OCI-LY1 (cell line): Measurements from ENCODE around the gene SALL2.

Experiments
- H2AFZ ChIP-seq: fragments of 200-600 bp; sonication (generic), shearing (Covaris generic); 2 replicates; pipeline ENCODE4 v1.6.0; 2014; ENCODE audit warnings: antibody characterized with exemption, mild to moderate bottlenecking, low read length
- H3F3A ChIP-seq: fragments of 200-600 bp; sonication (generic), shearing (Covaris generic); 2 replicates; pipeline ENCODE4 v1.6.0; 2014; ENCODE audit warnings: mild to moderate bottlenecking, antibody characterized with exemption, low read length, moderate library complexity; ENCODE audit not compliant: insufficient read depth
- H3K27ac ChIP-seq: fragments of 200-600 bp; sonication (generic); 2 replicates; pipeline ENCODE4 v1.5.1; 2014; ENCODE audit warnings: low read length, mixed run types, mild to moderate bottlenecking, low read depth; ENCODE audit not compliant: poor library complexity, severe bottlenecking
- H3K27me3 ChIP-seq: fragments of 200-600 bp; sonication (generic); 2 replicates; pipeline ENCODE4 v1.6.0; 2014; ENCODE audit warnings: antibody characterized with exemption, mild to moderate bottlenecking, low read length, moderate library complexity; ENCODE audit not compliant: insufficient read depth
- H3K36me3 ChIP-seq: fragments of 200-600 bp; sonication (generic); 2 replicates; pipeline ENCODE4 v1.6.1; 2014; ENCODE audit warnings: mild to moderate bottlenecking, antibody characterized with exemption, low read length, moderate library complexity, mixed read lengths; ENCODE audit not compliant: insufficient read depth
- H3K4me1 ChIP-seq: fragments of 200-600 bp; sonication (generic); 2 replicates; pipeline ENCODE4 v1.5.1; 2014; ENCODE audit warnings: mild to moderate bottlenecking, low read length, moderate library complexity; ENCODE audit not compliant: insufficient read depth, severe bottlenecking
- H3K4me2 ChIP-seq: fragments of 200-600 bp; sonication (generic), shearing (Covaris generic); 2 replicates; pipeline ENCODE4 v1.6.1; 2014; ENCODE audit warnings: low read length
- H3K4me3 ChIP-seq: fragments of 200-600 bp; sonication (generic); 2 replicates; pipeline ENCODE4 v1.5.1; 2014; ENCODE audit warnings: low read length, low read depth, mild to moderate bottlenecking, mixed read lengths; ENCODE audit not compliant: poor library complexity, severe bottlenecking
- H3K79me2 ChIP-seq: fragments of 200-600 bp; shearing (Covaris generic); 2 replicates; pipeline ENCODE4 v1.6.1; 2016; ENCODE audit warnings: mixed run types, low read length, mixed read lengths; ENCODE audit not compliant: insufficient read depth
- H3K9ac ChIP-seq: fragments of 200-600 bp; sonication (generic), shearing (Covaris generic); 2 replicates; pipeline ENCODE4 v1.6.1; 2014; ENCODE audit warnings: mild to moderate bottlenecking, low read length, mixed read lengths
- H3K9me2 ChIP-seq: fragments of 200-600 bp; sonication (generic), shearing (Covaris generic); 2 replicates; pipeline ENCODE4 v1.6.1; 2014; ENCODE audit warnings: low read depth, mild to moderate bottlenecking, low read length, mixed read lengths
- H3K9me3 ChIP-seq: fragments of 200-600 bp; shearing (Covaris generic); 2 replicates; pipeline ENCODE4 v1.6.1; 2014; ENCODE audit warnings: low read length, mixed read lengths
- H4K20me1 ChIP-seq: fragments of 200-600 bp; sonication (generic), shearing (Covaris generic); 2 replicates; pipeline ENCODE4 v1.6.0; 2016; ENCODE audit warnings: mild to moderate bottlenecking, low read length; ENCODE audit not compliant: insufficient read depth
- CTCF ChIP-seq: fragments of 200-600 bp; sonication (generic), shearing (Covaris generic); IDR thresholded peaks from 2 replicates; pipeline ENCODE4 v1.5.1; 2017; ENCODE audit warnings: mild to moderate bottlenecking, antibody characterized with exemption, low read length, moderate library complexity, mixed read lengths
- EZH2 ChIP-seq: fragments of 200-600 bp; sonication (generic), shearing (Covaris generic); IDR thresholded peaks from 2 replicates; pipeline ENCODE4 v1.8.0; 2017; ENCODE audit warnings: borderline replicate concordance, mixed run types, mild to moderate bottlenecking, antibody characterized with exemption, low read length, moderate library complexity, mixed read lengths

The SALL2 gene

GRCh38 chr14:21558703-21559170 is 32.6 kb upstream of the SALL2 start:
- H3K79me2 ChIP-seq, result no peaks in the 10 kb centered on the region
- no peak overlapping the region for H3K4me2 ChIP-seq
- no peaks in the 10 kb centered on the region for H3K36me3 ChIP-seq
- peaks cover 5% of the 10 kb centered on the region for H3K4me1 ChIP-seq
- TF ChIP-seq EZH2, result no peak
- no peak for TF ChIP-seq CTCF
- no peak overlapping the region for H3K4me3 ChIP-seq
- no peaks in the 10 kb centered on the region for H3K9me3 ChIP-seq
- H3F3A ChIP-seq, result no peaks in the 10 kb centered on the region
- H2AFZ ChIP-seq, result no peak overlapping the region
- H3K27me3 ChIP-seq, result no peaks in the 10 kb centered on the region
- no peaks in the 10 kb centered on the region for H4K20me1 ChIP-seq
- no peak overlapping the region for H3K27ac ChIP-seq
- no peak overlapping the region for H3K9ac ChIP-seq
- H3K9me2 ChIP-seq, result no peaks in the 10 kb centered on the region

GRCh38 chr14:21557084-21557901 is 31.1 kb upstream of the SALL2 start:
- H3K36me3 ChIP-seq, result no peaks in the 10 kb centered on the region
- no peaks in the 10 kb centered on the region for H3K79me2 ChIP-seq
- no peak overlapping the region for H3K27ac ChIP-seq
- no peak overlapping the region for H3K9ac ChIP-seq
- no peaks in the 10 kb centered on the region for H3K9me3 ChIP-seq
- peak overlapping the region; percentile 28; the same call in 1 of the 2 replicates for H3K4me2 ChIP-seq
- H2AFZ ChIP-seq, result no peak overlapping the region
- no peaks in the 10 kb centered on the region for H3K9me2 ChIP-seq
- no peaks in the 10 kb centered on the region for H3K27me3 ChIP-seq
- no peak for TF ChIP-seq EZH2
- peak; percentile 83 for TF ChIP-seq CTCF
- peaks cover 5% of the 10 kb centered on the region for H3K4me1 ChIP-seq
- H3F3A ChIP-seq, result no peaks in the 10 kb centered on the region
- peak overlapping the region; percentile 8 for H3K4me3 ChIP-seq
- no peaks in the 10 kb centered on the region for H4K20me1 ChIP-seq

- Histone ChIP-seq H4K20me1 (no peaks in the 10 kb centered on the region), H3K27me3 (no peaks in the 10 kb centered on the region), H3K4me1 (peaks cover 5% of the 10 kb centered on the region), H3K4me3 (no peak overlapping the region), H3K36me3 (no peaks in the 10 kb centered on the region), H3K79me2 (no peaks in the 10 kb centered on the region), H3K9me2 (no peaks in the 10 kb centered on the region), H3K27ac (no peak overlapping the region), H3K9me3 (no peaks in the 10 kb centered on the region), H3F3A (no peaks in the 10 kb centered on the region), H3K4me2 (no peak overlapping the region), H3K9ac (no peak overlapping the region), H2AFZ (no peak overlapping the region)
- TF ChIP-seq CTCF, result no peak
- TF ChIP-seq EZH2, result no peak
Measured at GRCh38 chr14:21556378-21557083, 30.4 kb upstream of the SALL2 start.
